NCI-H146 (cell line): ENCODE data around the gene KIF3A.

ENCODE experiments used
- DNase-seq: peaks from one replicate; lab custom pipeline; 2025; lab: John Stamatoyannopoulos, UW

The KIF3A gene

DNA sequence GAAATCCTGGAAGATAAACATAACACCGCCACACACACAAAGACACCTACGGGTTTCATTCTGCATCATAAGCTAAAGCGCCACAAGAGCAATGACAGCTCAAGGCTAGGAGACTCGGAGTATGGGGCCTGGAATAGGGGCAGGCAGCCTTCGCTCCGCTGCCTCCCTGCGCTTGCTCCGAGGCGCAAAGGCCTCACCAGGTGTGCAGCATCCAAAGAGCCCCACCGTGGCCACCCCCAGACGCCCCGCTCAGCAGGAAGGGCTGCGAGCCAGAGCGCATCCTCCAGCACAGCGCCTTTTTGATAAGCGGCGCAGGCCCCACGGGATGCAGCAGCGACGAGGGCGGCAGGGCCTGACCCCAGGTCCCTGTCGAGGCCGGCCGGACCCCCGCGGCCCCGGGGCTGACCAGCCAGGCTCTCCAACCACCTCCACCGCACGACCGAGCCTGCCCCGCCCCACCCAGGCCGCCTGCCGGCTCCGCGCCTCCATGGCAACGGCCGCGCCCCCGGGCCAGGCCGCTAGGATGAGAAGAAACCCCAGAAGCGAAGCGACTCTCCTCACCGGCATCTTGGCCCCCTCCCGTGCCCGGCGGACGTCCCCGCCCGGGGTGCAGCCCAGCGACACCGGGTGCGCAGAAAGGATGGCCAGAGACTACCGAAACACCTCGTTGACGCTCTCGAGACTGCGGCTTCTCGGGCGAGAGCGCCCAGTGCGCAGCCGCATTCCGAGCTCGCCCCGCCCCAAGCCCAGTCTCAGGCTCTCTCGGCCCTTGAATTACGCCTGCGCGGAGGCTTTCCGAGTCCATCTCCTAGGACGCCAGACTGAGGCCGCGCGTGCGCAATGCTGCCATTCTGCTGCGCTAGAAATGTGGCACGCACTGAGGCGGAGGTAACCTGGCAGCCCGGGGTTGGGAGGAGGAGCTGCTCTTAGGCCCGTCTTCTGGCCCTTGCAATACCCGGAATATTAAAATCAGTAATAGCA, at the start of gene KIF3A:
Gene KIF3A (minus strand): TSS at position 694 of the 981 bp plus-strand sequence. CDS start 127 bp downstream, at position 567.
- DNase-seq, result peak; percentile 95

DNA sequence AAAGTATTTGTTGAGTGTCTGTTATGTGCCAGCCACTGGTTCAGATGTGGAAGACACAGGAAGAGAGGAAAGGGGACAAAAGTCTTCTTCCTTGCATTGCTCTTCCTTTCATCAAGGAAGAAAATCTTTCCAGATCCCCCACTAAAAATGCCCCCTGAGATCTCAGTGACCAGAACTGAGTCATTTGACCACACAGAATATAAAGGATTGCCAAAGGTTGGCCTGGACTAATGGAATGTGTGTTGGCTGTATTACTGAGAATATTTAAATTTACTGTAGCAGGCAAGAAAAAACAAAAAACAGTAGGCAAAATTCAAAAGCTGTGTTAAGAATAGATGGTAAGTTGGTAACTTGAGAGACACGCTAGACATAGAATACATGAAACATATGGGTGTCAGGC, 49.7 kb upstream of the KIF3A start:
- no peak for DNase-seq

DNA sequence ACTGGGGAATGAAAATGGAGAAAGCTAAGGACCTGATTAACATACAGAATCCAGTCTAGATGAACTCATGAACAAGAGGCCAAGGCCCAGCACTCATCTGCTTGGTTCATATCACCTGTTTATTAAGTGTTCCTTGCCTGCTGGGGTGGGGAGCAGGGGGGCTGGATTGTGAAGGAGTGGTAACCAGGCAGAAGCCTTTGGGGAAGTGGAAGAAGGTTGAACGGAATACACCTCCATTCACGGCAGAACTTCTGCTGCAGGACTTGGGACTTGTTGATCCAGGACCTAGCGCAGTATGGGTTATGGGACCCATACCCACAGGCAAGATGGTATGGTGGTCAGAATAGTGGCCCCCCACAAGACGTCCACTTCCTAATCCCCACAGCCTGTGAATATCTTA, 48.5 kb upstream of the KIF3A start:
- no peak for DNase-seq

DNA sequence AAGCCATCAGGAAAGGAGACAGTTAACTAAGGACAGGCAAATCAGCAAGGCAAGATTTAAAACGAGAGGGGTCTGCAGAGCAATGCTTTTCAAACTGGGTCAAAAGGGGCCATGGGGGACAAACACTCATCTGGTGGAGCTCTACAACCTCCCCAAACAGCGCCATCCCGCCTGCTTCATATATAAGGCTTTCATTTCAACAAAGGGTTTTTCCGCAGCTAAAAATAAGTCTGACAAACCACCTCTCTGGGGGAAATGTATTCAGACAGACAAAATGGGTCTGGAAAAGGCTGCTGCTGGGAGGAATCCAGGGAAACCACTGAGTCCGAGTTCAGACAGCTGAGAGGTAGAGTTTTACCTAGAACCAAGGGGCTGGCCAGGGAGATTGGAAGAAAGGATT, 48.0 kb upstream of the KIF3A start:
- DNase-seq, result no peak

DNA sequence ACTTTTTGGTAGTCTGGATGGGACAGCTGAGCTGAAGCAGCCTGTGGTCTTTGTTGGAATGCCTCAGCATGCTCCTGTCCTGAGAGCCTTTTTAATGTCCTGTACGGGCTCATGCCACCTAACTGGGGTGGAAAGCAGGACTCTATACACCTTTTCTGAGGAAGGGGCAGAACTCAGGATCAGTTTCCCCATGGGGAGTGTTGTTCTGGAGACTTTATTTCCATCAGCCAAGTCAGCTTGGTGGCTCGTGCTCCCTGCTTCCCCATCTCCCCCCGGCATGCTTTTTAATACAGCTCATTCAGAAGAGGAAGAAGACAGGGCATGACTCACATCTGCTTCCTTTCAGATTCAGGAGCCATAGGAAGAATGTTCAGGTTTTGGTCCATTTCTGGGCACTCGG, 44.8 kb upstream of the KIF3A start:
- DNase-seq, result no peak

DNA sequence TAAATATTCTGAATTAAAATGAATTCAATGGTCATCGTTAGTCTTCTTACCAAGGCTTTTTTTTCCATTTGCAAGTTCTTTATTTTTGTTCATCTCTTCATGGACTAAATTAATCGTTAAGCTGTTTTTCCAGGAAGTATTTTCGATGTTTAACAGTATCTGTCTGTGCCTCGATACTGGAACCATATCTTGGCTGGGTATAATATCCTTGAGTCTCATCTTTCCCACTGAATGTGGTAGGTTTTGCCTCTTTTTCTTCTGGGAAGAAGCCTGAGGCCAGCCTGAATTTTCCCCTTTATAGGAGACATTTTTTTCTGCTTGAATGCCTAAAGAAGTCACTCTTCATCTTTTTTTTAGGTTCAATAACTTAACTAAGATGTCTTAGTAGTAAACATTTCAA, 43.7 kb upstream of the KIF3A start:
- no peak for DNase-seq

DNA sequence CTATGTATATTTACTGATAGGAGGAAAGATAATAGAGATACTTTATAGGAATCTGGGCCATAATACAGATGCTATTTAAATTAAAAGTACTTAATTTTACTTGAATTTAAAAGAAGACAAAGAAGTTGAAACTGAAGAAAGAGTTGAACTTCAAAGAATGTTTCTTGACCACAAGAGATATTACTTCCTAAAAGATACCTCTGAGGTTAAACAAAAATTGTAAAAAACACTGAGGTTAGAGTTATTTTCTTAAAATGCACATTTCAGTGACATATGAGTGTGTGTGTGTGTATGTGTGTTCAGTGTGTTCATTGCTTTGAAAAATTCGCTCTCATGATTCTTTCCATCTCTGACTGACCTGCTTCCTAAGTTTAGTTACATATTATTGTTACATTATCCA, 43.2 kb upstream of the KIF3A start:
- no peak for DNase-seq

DNA sequence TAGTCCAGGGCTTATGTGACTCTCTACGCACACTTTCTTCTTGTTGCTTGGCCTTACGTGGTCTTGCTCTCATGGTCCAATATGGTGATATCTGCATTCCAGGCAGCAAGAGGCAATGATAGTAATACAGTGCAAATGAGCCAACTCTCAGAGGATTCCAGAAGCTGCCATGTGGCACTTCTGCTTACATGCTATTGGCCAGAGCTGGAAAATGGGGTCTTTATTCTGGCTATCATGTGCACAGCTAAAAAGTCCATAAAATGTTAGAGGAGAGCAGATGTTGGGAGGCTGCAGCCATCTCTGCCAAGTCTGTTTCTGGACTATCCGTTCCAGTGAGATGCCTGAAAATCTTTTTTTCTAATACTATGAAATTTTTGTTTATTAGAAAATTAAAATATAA, 42.6 kb upstream of the KIF3A start:
- DNase-seq, result no peak

DNA sequence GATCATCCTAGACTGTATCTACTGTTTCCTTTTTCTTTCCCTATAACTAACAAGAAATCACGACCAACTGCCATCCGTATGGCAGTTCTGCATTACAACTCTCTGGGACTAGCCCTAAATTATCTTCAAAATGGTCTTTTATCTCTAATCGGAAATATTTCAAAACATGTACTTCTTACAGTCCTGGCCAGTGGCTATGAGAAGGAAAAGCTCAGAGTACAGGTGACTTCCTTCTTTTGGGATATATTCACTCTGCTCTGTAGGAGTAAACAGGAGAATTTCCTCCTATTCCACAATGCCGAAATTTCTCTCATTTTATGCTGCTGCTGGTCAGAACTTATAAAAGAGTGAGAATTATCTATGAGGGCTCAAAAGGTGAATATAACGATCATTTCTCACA, 41.5 kb upstream of the KIF3A start:
- no peak for DNase-seq

DNA sequence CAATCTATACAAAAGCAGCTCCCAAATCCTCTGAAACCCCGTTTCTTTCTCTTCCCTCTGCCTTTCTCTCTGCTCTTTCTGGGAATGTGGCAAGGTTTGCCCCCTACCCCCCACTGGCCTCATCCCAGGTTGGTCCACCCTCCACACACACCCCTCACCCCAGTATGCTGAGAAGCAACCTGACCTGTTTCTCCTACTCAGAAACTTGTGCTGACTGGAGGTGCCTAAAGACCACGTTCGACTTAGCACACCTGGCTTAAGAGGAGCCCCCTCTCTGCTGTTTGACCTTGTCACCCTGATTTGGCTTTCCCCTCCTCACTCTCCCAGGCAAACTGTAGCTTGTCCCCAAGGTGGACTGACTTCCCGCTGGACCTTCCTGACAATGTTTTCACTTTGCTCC, 40.8 kb upstream of the KIF3A start:
- DNase-seq, result no peak

DNA sequence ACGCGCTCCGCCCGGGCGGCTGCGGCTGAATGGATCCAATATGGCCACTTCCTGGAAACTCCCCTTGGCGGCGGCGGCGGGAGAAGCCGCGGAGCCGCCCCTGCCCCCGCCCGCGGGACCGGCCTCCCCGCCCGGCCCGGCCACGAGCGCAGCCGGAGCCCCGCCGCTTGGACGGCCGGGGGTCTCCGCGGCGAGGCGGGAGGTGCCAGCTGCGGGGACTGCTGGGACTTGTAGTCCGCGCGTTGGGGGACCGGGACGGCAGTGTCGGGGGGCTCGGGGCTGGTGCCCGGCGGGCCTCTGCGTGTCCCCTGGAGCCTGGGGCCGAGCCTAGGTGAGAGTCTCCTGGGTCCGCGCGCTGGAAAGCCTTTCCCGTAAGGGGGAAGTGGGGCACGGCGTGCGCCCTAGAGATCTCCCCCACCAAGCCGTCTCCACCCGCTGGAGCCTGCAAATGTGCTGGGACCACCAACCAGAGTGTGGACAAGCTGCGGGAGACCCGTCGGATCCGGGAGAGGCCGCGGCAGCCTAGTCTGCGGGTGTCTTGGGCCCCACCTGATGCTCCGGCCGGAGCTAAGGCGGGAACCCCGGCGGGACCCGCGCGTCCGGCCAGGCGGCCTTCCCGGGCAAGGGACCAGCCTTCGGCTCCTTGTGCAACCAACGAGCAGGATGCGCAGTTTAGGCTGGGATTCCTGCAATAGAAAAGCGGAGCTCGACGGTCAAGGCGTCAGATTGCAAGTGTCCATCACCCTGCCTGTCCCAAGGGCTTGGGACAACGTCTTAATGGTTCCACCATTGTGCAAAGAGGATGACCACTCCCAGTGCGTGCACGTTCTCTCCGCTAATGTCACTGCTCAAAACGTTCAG, 40.1 kb upstream of the KIF3A start, which contains the start of gene SEPTIN8:
Gene SEPTIN8 (minus strand): TSS at position 31 of the 861 bp plus-strand sequence. CDS start 102 bp downstream, outside the sequence.
- DNase-seq, result peak; percentile 56

DNA sequence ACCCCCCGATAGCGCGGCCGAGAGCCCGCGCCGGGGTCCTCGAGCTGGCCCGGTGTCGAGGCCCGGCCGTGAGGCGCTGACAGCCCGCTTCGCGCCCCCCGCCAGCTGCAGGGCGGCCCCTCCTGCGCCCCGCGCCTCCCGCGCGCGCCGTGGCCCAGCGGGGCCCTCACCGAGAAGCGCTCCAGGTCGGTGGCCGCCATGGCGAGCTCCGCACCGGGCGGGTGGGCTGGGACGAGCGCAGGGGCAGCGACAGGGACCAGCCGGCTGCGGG, 39.5 kb upstream of the KIF3A start:
- DNase-seq, result no peak

DNA sequence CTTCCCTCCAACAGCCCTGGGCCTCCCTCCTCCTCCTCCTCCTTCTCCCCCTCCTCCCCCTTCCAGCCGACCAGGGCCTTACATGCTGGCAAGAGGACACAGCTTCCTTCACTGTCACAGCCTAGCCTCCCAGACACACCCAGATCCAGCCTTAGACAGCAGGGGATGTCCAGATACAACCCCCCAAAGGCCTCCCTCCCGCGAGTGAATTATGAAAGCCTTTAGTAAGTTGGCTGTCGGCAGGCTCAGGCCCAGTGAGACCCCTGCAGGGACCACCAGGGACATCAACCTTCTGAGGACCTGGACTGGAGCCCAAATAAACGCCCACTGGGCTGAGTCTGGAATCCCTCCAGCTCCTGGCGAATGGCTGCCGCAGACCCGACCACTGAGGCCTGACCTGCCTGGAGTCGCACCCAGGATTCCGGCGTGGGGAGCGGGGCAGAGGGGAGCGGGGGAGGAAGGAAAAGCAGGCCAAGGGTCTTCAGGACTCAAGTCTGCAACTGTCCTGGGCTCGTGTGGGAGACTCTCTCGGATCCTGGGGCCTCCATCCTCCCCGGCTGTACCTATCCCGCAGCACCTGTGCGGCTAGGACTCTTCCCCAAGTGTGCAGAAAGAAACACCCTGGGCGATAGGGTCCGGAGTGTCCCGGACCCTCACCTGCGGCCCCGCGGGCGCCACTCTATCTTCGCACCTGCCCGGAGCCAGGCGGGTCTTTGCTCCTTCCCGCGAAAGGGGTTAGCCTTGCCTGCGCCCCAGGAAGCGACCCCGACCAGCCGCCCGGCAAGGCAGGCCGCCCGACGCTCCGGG, 39.0 kb upstream of the KIF3A start:
- peak; percentile 36 for DNase-seq

DNA sequence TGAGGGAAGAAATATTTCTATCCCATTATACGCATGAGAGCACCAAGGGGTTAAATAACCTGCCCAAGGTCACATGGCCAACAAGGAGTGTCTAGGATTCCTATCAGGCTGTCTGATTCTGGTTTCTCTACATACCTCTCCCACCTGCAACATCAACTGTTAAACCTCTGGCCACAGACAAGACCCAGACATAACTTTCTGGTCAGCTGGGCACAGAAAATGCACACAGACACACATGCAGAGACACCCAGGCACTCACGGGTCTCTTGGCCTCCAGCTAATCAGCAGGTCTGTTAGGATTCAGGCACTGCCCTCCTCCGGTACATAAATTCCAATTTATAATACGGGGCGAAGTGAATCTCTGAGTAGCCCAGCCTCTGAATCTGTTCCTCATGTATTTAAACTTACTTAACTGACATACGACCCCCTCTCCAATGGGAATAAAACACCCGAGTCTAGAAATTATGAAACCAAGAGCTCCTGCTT, 38.2 kb upstream of the KIF3A start:
- no peak for DNase-seq

DNA sequence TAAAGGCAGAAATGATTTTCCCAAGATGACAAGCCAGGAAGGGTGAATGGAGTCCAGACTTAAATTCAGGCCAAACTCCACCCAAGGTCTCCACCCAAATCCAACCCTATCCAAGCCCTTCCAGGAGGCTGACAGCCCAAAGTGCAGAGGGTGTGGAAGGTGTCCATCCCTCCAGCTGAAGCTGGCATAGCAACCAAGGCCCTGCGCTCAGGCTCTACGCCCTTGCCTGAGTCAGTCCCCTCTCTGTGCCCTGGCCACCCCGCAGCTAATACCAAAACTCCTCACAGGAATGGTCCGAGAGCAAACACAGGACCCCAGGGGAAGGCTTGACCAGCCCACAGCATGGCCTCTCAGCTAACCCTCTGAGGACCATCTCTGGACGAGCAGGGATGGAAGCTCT, 37.5 kb upstream of the KIF3A start:
- no peak for DNase-seq

DNA sequence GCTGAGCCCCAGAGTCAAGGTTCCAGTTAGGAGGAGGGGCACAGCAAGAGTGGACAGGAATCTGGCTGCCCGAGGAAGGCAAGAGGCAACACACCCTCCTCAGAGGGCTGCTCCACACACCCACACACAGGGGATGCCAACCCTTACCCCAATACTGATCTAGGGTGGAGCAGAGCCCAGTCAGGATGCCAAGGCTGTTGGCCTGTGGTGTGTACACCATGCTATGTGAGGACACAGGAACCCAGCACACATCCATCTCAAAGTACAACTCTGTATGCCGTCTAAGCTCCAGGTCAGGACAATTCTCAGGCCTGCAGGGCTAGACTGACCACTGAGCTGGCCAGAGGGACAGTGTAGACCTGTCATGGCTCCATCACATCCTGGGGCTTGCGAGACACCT, 37.1 kb upstream of the KIF3A start:
- no peak for DNase-seq

DNA sequence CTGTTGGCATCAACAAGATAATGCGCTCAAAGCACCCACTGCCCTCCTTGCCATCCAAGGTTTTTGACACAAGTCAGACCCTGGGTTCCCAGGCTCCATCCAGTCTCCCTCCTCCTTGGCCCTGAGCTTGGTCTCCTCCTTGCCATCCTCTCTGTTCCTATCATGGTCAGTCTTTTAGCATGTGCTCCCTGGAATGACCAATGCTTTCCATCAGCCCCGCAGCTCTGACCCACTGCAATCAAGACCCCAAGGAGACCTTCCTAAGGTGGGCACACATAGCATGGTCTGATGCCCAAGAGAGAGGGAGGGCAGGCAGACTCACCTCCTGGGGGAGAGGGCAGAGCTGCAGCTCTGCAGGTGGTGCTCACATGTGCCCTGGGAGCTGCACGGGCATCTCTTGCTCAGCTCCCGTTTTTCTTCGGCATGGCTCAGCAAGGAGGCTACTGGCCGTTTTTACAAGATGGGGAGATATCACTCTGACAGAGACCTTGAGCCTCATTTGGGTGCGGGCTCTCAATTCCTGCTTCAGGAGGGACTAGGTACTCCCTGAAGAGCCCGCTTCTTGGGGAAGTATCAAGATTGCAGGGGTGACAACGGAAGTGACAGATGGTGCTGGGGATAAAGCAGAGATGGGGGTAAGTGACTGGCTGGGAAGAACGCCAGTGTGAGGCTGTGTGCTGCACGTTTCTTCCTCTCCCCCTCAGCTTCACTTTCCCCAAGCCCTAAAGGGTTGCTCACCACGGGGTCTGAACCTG, 36.4 kb upstream of the KIF3A start:
- no peak for DNase-seq

DNA sequence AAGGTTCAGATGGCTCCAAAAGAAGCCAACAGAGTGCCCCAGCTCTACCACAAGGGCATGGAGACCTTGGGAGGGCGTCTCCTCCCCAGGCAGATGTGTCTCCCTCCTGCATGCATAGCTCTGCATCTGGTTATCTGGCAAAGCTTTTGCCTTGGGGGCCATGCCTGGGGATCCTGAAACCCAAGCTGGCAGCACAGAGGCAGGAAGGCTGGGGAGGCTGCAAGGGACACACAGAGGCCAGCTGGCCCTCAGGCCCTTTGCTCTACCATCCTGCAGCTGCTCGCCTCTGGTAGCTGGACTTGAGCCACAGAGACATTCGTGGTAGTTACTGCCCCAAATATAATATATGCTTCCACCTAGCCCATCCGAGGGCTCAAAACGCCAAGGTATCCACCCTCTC, 35.8 kb upstream of the KIF3A start:
- DNase-seq, result no peak

DNA sequence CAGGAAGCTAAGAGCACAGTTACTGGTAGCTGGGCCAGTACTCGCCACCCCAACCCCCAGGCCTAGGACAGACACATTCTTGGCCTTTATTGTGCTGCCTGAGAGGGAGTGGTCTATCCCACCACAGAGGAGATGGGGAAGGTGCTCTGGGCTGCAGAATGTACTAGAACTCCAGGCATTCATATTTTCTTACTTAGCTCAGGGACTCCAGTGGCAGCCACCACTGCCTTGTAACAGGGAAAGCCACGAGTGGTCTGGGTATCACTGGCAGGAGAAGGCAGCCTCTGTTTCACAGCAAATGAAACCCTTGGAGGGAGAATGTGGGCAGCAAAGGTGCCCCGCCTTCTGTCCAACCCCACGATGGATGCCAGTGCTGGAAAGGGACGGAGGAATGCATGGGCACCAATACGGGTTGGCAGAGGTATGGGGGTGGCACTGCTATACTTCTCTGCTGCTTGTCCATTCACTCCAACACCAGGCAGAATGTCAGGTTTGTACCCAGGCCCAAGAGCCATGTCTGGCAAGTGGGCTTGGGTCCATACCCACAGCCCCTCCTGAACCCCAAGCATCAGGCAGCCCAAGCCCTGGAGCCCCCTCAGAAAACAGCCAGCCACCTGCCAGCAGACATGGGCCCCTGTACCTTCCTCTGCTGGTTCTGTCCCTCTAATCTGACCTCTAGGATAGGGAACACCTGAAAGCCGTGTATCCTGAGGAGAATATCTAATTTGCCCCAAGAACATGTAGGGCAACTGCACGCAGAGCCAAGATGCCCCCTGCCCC, 35.1 kb upstream of the KIF3A start:
- no peak for DNase-seq

DNA sequence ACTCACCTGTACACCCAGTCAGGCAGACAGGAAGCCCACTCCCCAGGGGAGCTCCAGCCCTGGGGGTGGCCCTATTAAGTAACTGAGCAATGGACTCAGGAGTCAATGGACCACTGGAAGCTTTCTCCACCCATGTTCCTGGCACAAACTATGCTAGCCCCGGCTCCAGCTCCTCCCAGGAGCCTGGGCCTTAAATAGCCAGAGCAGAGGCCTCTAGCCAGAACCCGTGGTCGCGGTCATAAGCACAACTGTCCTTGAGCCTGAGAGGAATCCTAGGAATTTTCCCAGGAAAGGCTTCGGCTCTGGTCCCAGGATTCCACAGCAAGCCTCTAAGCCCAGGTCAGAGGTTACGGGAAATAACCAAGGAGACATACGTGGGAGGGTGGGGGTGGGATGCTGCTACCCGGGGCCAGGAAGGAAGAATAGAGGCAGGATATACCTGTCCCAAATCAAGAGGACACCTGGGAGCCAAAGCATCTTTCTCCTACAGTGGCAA, 34.2 kb upstream of the KIF3A start:
- no peak for DNase-seq
